ENCODE data around the gene SMOC2. TPM values are rescaled to one million over a fixed set of nuclear protein-coding genes. Genes with fewer than 3 reads are reported as not detected.
"Not testable (repeated sequence)": the region's sequence is repeated elsewhere in the genome, so short reads cannot be mapped to it uniquely, and the experiment has no call there.

SMOC2 gene
- total RNA-seq, 1 donor from 2014 or later, result 33.5 TPM

DNA sequence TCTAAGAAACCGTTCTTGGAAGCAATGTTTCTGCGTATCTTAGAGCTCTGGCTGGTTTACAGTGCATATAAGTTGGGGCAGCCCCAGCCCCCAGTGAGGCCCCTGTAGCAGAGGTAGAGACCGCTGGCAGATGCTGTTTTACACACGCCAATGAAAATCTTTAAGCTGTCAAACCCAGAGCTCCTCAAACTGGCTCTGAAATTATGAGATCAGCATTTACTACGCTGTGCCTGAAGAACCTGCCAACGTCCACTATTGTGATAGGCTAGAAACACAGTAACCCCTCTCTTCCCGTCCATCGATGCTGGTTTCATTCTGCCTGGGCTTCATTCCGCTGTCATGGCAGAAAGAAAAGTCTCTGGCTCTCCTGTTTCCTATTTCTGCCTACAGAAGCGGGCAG is 160.6 kb downstream of the SMOC2 start:
- DNase-seq, result peak; percentile 58

DNA sequence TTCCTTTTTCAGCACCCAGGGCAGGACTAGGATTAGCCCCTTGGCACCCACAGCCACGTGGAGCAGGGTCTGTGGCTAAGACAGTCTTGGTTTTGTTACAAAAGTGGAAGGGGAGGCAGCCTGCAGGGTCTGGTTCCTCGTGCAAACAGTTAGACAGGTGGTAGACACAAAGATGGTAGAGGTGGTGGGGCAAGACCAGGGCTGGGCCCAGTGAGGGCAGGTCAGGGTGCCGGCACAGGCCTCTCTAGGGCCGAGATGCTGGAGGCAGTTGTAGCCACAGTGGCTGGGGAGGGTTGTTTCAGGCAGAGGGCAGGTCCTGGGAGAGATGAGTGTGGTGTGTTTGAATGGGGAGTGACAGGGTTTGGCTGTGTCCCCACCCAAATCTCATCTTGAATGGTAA is 161.6 kb downstream of the SMOC2 start:
- no peak for DNase-seq

DNA sequence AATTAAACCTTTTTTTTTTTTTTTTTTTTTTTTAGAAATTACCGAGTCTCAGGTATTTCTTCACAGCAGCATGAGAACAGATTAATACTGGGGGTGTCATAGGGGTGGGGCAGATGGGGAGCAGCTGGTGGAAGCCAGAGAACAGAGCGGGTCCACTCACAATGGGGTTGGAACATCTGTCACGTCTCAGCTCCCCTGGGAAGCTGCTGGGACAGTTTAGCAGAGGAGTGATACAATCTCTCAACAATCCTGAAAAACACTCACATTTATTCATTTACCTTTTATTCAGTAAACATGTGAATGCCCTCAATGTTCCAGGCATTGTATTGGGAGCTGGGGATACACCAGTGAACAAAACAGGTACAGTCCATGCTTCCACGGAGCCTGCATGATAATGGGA is 162.2 kb downstream of the SMOC2 start:
- DNase-seq, result no peak

DNA sequence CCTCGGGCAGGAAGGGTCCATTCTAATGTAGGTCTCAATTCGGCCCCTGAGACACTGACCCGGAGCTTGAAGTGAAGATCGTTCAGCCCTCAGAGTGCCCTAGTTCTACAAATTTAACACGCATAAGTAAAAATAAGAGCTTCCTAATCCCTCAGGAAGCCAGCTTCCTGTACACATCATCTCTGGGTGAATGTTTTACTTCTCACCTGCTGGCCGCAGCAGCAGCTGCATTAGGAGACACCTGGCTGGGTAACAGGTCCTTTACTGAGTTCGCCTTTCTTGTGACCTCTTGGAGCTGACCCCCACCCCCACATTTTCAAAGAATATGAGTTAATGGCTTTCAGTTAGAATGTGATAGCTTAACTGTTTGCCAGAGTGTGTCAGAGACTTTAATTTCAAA is 165.0 kb downstream of the SMOC2 start:
- no peak for DNase-seq

DNA sequence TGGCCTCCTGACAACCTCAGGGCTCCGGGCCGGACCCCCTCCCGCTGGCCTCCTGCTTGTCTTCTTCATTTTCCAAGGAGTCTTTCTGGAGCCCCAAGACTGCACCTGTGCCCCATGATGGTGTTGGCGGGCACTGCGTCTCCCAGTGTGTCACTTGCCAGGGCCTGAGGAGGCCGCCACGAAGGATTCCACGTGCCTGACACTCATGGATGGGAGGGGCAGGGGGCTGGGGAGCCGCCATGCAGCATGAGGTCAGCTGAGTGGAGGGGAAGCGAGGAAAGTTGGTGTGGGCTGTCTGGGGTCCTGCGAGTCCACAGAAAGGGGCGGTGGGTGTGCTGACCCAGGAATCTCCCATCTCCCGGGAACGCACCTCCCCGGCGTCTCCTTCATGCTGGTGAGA is 165.7 kb downstream of the SMOC2 start:
- no peak for DNase-seq

DNA sequence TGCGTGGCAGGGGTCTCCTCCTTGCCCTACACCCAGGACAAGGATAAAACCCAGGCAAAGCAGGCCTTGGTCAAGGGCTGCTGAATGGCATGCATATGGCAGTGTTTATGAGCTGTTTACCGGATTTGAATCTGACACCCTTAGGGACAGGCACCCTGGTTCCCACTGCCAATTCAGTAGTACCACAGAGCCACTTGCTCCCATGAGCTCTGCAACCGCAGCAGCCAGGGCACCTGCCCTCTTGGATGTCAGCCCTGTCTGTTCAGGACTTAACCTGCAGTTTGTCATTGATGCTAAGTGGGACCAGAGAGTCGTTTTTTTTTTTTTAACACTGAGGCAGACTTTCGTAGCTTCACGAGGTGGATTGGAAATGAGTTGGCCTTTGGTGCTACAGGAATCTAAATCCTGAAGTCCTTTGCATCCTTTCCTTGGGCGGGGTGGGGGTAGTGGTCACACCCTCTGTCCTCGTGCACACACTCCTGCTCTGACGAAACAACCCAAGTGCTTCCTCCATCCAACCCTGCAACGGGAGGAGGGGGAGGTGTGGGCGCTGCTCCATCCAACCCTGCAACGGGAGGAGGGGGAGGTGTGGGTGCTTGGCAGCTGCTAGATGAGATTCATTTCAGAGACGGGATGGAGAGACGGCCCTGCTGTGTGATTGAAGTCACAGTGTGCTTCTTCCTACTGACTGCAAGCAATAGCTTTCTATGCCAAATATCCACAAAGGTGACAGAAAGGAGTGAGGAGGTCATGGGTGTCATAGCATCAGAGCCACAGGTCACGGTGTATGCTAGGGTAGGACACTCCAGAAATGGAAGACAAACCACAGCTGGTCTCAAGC is 166.5 kb downstream of the SMOC2 start:
- peak; percentile 81 for DNase-seq

DNA sequence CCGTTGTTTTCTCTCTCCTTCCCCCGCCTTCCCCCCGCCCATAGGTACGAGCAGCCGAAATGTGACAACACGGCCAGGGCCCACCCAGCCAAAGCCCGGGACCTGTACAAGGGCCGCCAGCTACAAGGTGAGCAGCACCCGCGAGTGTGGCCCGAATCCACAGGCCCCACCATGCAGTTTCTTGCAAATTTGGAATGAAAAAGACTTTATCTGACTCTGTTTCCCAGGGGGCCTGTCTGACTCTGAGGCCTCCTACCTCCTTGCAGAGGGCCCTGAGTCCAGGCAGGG is 167.1 kb downstream of the SMOC2 start:
- no peak for DNase-seq

DNA sequence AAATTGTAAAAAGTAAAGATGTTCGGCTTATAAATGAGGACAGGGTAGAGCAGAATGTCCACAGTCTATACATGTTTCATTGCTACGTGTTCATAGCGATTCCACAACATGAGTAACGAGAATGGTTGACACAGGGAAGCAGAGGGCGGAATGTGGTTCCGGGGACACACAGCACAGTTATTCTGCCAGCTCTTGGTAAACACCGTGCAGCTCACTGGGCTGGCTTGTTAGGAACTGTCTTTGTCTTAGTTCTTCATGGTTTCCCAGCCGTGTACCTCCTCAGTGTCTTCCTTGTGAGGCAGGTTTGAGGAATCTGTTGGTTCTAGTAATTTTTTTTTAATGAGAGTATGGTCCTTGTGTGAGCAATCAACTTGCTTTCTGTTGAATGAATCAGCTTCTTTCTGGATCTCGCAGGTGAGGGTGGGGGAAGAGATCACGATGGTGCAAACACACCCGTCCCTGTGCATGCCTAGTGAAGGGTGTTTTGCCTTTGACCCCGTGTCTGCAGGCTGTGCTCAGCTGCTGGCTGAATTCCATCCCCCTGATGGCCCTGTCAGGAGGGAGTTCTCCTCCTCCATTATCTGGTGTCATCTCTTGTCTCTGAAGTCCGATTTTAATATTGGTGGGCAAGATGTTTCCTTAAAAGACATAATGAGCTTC is 168.2 kb downstream of the SMOC2 start:
- DNase-seq, result no peak

DNA sequence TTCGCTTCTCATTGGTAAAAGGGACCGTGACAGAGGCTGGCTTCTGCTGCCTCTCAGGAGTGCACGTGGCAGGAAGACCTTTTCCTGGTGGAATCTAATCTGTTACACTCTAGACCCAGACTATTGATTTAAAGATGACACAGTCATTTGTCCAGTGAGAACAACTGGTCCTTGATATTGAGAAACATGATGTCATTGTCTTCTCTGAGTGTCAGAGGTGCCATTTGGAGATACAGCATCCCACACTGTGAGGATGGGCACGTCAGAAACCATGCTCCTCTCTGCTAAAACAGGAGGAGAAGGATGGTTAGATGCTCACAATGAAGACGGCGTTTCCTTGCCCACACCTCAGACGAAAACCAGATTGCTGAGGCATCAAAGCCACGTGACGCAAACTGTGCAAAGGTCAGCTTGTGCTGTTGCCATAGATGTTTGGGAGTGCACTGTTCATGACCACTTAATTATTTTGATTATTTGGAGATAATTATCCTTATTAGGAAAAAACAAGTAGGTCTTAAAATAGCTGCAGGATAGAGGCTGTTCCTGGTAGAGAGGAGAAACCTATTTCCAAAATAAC is 169.0 kb downstream of the SMOC2 start:
- no peak for DNase-seq

DNA sequence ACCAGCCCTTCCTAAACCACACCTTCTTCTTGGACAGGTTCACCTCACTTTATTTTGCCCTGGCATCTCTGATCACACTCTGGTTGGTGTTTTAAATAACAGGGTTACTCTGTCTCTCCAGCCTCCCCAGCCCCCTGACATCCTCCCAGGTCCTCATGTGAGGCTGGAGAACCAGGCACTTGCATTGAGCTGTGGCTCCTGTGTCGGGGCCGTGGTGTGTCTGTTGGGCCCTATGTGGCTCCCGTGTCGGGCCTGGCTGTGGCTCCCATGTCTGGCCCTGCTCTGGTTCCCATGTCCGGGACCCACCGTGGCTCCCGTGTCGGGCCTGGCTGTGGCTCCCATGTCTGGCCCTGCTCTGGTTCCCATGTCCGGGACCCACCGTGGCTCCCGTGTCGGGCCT is 170.0 kb downstream of the SMOC2 start:
- DNase-seq, result not testable (repeated sequence)

DNA sequence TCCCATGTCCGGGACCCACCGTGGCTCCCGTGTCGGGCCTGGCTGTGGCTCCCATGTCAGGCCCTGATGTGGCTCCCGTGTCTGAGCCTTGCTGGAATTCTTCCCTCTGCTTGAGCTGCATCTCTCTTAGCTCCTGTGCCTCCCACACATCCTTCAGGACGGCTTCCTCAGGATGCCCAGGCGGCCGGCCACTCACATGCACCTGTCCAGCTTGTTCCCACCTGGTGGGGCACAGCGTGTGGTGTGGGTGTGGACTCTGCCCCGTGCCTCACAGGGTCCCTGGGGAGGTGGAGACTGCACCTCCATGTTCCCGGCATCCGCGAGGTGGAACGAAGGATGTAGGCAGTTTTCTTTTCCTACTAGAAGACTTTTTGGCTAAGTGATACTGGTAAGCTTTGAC is 170.7 kb downstream of the SMOC2 start:
- DNase-seq, result no peak

DNA sequence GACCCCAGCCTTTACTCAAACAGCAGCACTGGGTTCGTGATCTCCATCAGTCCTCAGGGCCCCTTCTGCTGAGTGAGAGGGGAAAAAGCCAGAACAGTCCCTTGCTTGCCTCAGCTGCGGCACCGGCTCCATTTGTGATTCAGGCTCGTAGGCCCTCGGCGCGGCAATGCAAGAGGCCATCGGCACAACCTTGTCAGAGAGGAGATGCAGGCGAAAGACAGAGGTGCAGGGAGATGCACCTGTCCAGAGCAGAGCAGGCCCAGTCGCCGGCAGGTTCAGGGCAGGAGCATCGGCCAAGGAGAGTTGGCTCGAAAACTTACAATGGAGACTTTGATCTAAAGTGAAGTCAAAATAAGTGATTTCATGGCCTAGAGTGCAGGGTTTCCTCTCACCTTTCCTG is 171.6 kb downstream of the SMOC2 start:
- DNase-seq, result no peak

DNA sequence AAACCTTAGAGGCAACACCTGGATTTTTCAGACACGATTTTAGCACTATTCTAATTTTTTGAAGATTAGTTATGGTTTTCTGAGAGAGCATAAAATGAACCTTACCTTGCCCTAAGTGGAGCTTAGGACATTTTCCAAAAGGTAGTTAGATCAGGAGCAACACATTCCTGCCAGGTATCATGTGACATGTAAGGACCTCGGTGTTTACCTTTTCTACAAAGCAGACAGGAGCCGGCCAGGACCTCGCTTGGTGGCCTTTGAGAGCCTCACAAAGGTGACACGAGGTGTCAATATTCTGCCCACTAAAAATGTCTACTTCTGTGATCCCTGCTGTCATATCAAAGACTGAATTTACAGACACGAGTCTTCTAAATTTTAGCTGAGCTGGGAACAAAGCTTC is 174.9 kb downstream of the SMOC2 start:
- DNase-seq, result no peak

DNA sequence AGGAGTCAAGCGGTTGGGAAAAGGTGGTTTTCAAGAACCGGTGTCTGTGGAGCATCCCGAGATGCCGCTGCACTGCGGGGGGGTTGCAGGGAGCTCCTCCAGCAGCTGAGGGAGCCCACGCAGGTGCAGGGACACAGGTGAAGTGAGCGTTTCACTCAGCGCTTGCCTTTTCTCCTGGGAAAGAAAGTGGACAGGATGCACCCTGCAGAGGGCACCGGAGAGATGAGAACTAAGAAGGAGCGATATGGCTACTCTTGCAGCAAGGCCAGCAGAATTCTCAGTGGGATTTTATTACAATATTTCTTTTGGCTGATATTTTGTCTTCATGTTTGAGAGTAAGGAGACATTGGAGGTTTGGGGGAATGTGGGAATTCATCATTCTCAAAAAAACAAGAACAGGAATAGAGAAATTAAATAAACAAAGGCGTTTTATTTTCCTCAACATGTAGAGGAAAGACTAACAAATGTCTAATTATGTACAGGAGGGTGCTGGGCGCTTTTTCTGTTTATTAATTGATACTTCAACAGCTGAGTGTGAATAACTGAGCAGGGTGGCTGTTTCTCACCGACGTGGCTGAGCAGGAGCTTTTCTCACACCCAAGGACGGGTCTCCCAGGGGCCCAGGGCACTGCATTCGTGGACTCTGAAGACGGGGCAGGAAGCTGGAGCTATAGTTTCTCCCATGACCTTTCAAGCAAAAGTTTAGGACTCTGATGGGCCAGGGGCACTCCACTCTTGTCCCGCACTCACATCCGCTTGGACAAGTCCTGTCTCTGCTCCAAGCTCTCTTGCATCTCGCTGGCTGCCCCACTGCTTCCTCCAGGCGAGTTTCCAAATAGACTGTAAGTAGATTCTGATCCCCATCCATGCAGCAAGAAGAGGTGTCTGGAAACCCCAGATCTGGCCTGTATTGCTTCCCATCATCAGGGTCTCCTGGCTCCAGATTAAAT is 176.1 kb downstream of the SMOC2 start:
- DNase-seq, result no peak

DNA sequence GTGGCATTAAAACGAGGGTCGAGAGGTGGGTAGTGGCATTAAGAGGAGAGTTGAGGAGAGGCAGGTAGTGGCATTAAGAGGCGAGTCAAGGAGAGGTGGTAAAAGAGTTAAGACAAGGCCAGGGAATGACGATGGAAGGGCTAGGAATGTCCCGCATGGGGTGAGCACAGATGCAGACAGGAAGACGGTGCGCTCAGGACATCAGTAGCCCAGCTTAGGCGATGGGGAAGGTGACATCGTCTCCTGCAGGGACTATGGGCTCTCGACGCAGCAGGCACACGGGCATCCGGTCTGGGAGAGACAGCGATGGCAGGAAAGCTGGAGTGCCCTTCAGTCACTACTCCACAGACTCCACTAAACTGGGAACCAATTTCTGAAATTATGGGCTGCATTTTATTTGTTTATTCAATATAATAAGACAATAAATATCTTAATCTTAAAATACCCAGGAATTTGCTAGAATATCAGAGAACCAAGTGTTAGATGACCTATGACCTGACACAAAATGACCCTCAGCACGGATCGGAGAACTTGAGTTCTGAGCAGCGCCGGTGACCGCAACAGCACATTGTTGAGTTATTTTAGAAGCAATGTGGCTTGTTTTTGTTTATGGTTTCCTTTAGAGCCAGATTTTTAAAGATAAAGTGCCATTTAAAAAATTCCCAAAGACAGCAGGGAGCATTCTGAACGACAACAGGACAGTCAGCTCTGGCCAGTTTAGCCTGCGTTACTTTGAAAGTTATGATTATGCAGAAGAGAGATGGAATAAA is 177.7 kb downstream of the SMOC2 start:
- DNase-seq, result no peak

DNA sequence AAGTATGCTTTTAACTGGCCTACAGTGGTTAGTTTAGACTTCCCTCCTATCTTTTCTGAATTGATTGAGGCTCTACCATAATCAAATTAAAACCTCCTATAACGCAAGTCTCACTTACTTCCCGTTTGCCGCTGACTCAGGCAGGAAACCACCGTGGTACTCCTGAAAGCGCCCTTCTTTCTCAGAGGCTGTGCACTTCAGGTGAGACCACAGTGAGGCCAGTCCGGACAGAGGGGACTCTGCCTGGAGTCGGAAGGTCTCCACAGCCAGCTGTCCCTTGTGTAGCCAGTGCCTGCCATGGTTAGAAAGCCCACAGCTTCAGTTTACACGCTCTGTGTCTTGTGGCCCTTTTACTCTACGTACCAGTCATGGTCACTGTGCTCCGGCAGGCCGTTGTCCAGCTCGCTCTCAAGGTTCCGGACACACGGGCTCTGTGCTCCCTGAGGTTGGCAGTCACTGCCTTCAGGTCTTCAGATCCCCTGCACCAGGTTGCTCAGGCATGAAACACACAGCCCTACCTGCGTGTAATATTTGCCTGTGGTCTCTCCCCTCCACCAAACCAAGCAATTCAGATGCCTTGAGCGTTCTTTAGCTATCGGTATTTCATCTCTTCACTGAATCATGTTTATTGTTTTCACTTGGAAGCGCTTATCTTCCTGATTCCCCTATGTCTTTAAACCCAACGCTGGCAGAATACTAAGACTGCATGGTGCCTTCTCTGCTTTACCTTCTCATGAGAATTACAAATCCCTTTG is 178.8 kb downstream of the SMOC2 start:
- DNase-seq, result no peak

DNA sequence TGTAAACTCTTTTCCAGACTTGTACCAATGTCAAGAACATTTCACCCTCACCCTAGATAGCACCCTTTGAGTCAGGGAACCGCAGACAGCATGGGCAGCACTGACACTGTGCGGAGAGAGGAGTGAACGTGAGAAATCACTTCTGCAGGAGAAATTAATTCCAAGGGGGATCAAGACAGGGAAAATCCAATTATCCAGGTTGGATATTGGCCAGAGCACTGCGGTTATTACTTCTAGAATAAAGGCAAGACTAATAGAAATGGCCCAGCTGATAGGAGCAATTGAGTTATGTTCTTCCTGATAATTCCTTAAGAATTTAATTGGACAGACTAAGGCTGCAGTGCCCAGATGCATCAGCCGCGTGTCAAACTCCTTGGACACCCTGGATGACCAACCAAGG is 179.6 kb downstream of the SMOC2 start:
- DNase-seq, result no peak

DNA sequence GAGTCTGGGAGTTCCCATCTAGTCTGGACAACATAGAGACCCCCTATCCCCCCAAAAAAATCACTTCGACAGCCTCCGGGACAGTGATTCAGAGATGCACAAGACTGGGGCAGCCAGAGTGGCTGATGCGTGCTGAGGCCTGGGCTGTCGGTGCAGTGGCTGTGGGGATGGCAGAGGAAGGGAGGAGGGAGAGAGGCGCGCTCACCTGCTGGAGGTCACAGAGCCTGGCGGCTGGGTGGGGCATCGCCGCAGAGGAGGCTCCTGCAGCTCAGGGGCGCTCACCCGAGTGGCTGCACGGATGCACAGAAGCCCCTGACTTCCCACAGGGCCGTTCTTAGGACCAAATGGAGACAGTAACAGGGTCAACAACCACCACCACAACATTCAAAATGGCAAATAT is 182.8 kb downstream of the SMOC2 start:
- no peak for DNase-seq

DNA sequence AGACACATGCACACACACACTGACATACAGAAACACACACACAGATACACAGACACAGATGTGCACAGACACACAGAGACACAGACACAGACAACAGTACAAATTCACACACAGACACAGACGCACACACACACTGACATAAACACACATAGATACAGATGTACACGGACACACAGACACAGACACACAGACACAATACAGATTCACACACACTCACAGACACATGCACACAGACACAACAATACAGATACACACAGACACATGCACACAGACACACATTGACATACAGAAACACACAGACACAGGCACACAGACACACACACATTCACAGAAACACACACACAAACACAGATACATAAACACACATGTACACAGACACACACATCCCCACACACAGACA is 183.6 kb downstream of the SMOC2 start:
- DNase-seq, result no peak

DNA sequence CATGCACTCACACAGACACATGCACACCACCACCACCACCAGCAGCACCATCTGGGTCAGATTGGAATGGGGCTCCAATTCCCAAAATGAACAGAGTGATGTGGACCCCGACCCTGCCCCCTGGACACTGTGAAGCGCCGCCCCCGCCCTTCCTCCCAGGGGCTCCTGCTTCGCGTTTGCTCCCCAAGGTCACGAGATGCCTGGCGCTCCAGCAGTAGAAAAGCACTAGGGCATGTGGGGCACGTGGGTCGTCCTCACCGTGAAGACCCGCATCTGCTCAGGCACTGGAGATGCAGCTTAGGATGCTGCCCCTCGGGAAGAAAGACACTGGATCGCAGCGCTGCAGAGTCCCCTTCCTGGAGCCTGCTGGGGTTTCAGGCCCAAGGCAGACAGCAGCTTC is 184.0 kb downstream of the SMOC2 start:
- DNase-seq, result no peak

DNA sequence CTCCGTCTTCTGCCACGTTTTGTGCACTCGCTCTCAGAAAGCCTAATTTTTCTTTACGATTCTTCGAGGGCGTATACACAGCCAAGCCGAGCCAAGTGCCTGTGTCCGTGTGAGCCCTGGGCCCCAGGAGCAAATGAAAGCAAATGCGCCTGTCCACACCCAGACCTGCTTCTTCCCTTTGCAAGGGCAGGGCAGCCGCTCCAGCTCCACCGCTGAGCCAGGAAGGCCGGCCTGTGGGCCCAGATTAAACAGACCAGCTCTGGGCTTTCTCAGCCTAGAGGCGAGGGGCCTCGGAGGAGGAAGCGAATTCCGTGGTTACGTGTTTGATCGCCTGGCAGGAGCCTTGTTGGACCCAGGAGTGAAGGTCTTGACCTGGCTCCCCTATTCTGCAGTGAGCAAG is 184.6 kb downstream of the SMOC2 start:
- DNase-seq, result no peak

Data from tongue (tissue), 2 donors.